Prostate gland (tissue), 2 donors: ENCODE results near the gene ASB18.

Source experiments
- CTCF ChIP-seq, 4 experiments: fragments of 200-600 bp in 2 of 4; fragments of 450-650 bp in 2 of 4; sonication (generic) in 2 of 4; IDR thresholded peaks; 1 replicate in 3 of 4; 2 replicates in 1 of 4; pipeline ENCODE4 v1.5.1; 2016 to 2019; ENCODE audit warnings: antibody characterized with exemption in 4 of 4, mild to moderate bottlenecking in 2 of 4, moderate library complexity in 2 of 4
- POLR2A ChIP-seq: fragments of 450-650 bp; IDR thresholded peaks from one replicate; pipeline ENCODE4 v1.6.1; 2016; ENCODE audit warnings: antibody characterized with exemption, mild to moderate bottlenecking
- POLR2AphosphoS5 ChIP-seq: sonication (generic); formaldehyde crosslinking; IDR thresholded peaks from one replicate; pipeline ENCODE4 v1.6.1; 2017; ENCODE audit warnings: antibody characterized with exemption

- TF ChIP-seq CTCF (IDR thresholded peaks at IDR 0.05) (no peak), POLR2AphosphoS5 (no peak), POLR2A (no peak)
These were observed 104.4 kb downstream of the ASB18 start for GRCh38 chr2:236159778-236160170.
